A549 (cell line): ENCODE data around the gene AFDN. TPM values are rescaled to one million over a fixed set of nuclear protein-coding genes. Genes with fewer than 3 reads are reported as not detected.

Experiments used
- ATAC-seq, 2 experiments: fragments of 200-7000 bp in 1 of 2; fragments of >200 bp in 1 of 2; cut with Nextera tagmentation in 1 of 2; cut with Tn5 transposase in 1 of 2; 3 replicates each; pipeline versions ENCODE4 v1.8.0 to v1.9.1; 2018 to 2020; ENCODE audit warnings: mild to moderate bottlenecking in 1 of 2, moderate library complexity in 1 of 2
- CTCF ChIA-PET: fragments of 300-600 bp; sonication (Branson Sonifier 250); formaldehyde crosslinking; extraction: SDS; loops from one replicate; lab custom pipeline; 2021; ENCODE audit warnings: antibody characterized with exemption, inconsistent platforms; lab: Yijun Ruan, JAX
- POLR2A ChIA-PET: fragments of 350-600 bp; formaldehyde crosslinking; extraction: SDS; loops from one replicate; lab custom pipeline; 2021; ENCODE audit warnings: antibody characterized with exemption, inconsistent platforms; lab: Yijun Ruan, JAX
- DNase-seq, 2 experiments: peaks; one replicate each; pipeline versions ENCODE4 v3.0.0 to v3.0.0-alpha.2; 2011 to 2016; ENCODE audit warnings: low read depth in 1 of 2, low spot score in 1 of 2
- FAIRE-seq: peaks from 2 replicates; lab custom pipeline; 2011; peaks lifted over from hg19 to GRCh38; lab: Jason Lieb, UNC
- H3K27ac ChIP-seq, 2 experiments: fragments of >200 bp; sonication (Bioruptor Twin); formaldehyde crosslinking; 3 replicates each; pipeline ENCODE4 v1.5.1; 2016 to 2017
- H3K4me1 ChIP-seq: fragments of >200 bp; sonication (Bioruptor Twin); formaldehyde crosslinking; 3 replicates; pipeline ENCODE4 v1.6.1; 2016
- H3K4me2 ChIP-seq: fragments of >200 bp; sonication (Bioruptor Twin); formaldehyde crosslinking; 3 replicates; pipeline ENCODE4 v1.6.1; 2016
- H3K4me3 ChIP-seq: fragments of >200 bp; sonication (Bioruptor Twin); formaldehyde crosslinking; 3 replicates; pipeline ENCODE4 v1.5.1; 2016
- H3K9me3 ChIP-seq: fragments of >200 bp; sonication (Bioruptor Twin); formaldehyde crosslinking; 3 replicates; pipeline ENCODE4 v1.6.1; 2016
- ATOH8 ChIP-seq: fragments of 250-450 bp; sonication (Bioruptor Pico); IDR thresholded peaks from 2 replicates; pipeline ENCODE4 v1.5.0; 2020; ENCODE audit warnings: low read depth, mild to moderate bottlenecking, moderate library complexity
- BHLHE40 ChIP-seq: IDR thresholded peaks from 2 replicates; pipeline ENCODE4 v1.6.1; 2012; ENCODE audit warnings: low read depth, low read length, inconsistent platforms
- CBX2 ChIP-seq: fragments of 200-600 bp; sonication (generic); IDR thresholded peaks from 2 replicates; pipeline ENCODE4 v1.6.1; 2016; ENCODE audit warnings: low read depth, mild to moderate bottlenecking, borderline replicate concordance
- CTCF ChIP-seq: fragments of >200 bp; sonication (Bioruptor Twin); formaldehyde crosslinking; IDR thresholded peaks from 3 replicates; pipeline ENCODE4 v1.5.1; 2016
- E2F6 ChIP-seq: IDR thresholded peaks from 2 replicates; pipeline ENCODE4 v1.6.1; 2012; ENCODE audit warnings: low read depth, borderline replicate concordance
- EHF ChIP-seq: fragments of 250-450 bp; sonication (Bioruptor Pico); IDR thresholded peaks from 2 replicates; pipeline ENCODE4 v1.5.0; 2020; ENCODE audit warnings: mild to moderate bottlenecking
- ELK1 ChIP-seq: fragments of 150-350 bp; IDR thresholded peaks from 2 replicates; pipeline ENCODE4 v1.6.1; 2014; ENCODE audit warnings: low read depth, mild to moderate bottlenecking, low read length
- FOSB ChIP-seq: fragments of 250-450 bp; sonication (Bioruptor Pico); IDR thresholded peaks from 2 replicates; pipeline ENCODE4 v1.5.0; 2020; ENCODE audit warnings: mild to moderate bottlenecking, moderate library complexity
- FOSL2 ChIP-seq, 2 experiments: fragments of 450-650 bp in 1 of 2; fragments of >200 bp in 1 of 2; sonication (Bioruptor Twin) in 1 of 2; formaldehyde crosslinking; IDR thresholded peaks; 2 replicates each; pipeline versions ENCODE4 v1.5.0 to v1.6.1; 2016 to 2020; ENCODE audit warnings: mild to moderate bottlenecking in 1 of 2, moderate library complexity in 1 of 2
- FOXS1 ChIP-seq: fragments of 250-450 bp; sonication (Bioruptor Pico); IDR thresholded peaks from 2 replicates; pipeline ENCODE4 v1.5.0; 2020; ENCODE audit warnings: mild to moderate bottlenecking, moderate library complexity
- GATA3 ChIP-seq: IDR thresholded peaks from 2 replicates; pipeline ENCODE4 v1.6.1; 2012; ENCODE audit warnings: borderline replicate concordance
- HDAC2 ChIP-seq: fragments of 200-600 bp; sonication (generic); IDR thresholded peaks from 2 replicates; pipeline ENCODE4 v1.6.1; 2016
- HEYL ChIP-seq: fragments of 250-450 bp; sonication (Bioruptor Pico); IDR thresholded peaks from 2 replicates; pipeline ENCODE4 v1.8.0; 2021; ENCODE audit warnings: mild to moderate bottlenecking, moderate library complexity
- HOXA7 ChIP-seq: fragments of 250-450 bp; sonication (Bioruptor Pico); IDR thresholded peaks from 2 replicates; pipeline ENCODE4 v1.5.0; 2020; ENCODE audit warnings: mild to moderate bottlenecking, moderate library complexity
- HOXB5 ChIP-seq: fragments of 250-450 bp; sonication (Bioruptor Pico); IDR thresholded peaks from 2 replicates; pipeline ENCODE4 v1.5.0; 2020; ENCODE audit warnings: mild to moderate bottlenecking, moderate library complexity
- KDM5A ChIP-seq: fragments of 200-600 bp; sonication (generic); IDR thresholded peaks from 2 replicates; pipeline ENCODE4 v1.6.1; 2016; ENCODE audit warnings: antibody characterized with exemption, mild to moderate bottlenecking
- MAX ChIP-seq: IDR thresholded peaks from 2 replicates; pipeline ENCODE4 v1.6.1; 2012
- MYC ChIP-seq: IDR thresholded peaks from 2 replicates; pipeline ENCODE4 v1.6.1; 2012; ENCODE audit warnings: mild to moderate bottlenecking, inconsistent platforms, low read length, improper control_type of control experiment, borderline replicate concordance
- PHF8 ChIP-seq: fragments of 200-600 bp; sonication (generic); IDR thresholded peaks from 2 replicates; pipeline ENCODE4 v1.6.1; 2016; ENCODE audit warnings: low read depth, mild to moderate bottlenecking, antibody characterized with exemption, moderate library complexity, borderline replicate concordance
- RFX5 ChIP-seq: fragments of 450-650 bp; IDR thresholded peaks from 2 replicates; pipeline ENCODE4 v1.7.1; 2014; ENCODE audit warnings: antibody characterized with exemption, mild to moderate bottlenecking, moderate library complexity
- SMC3 ChIP-seq: fragments of >200 bp; sonication (Bioruptor Twin); formaldehyde crosslinking; IDR thresholded peaks from 3 replicates; pipeline ENCODE4 v1.6.1; 2018; ENCODE audit warnings: inconsistent platforms
- SREBF2 ChIP-seq: fragments of 450-650 bp; IDR thresholded peaks from 2 replicates; pipeline ENCODE4 v1.6.1; 2014; ENCODE audit warnings: mild to moderate bottlenecking, moderate library complexity
- TFCP2L1 ChIP-seq: fragments of 250-450 bp; sonication (Bioruptor Pico); IDR thresholded peaks from 2 replicates; pipeline ENCODE4 v1.5.0; 2021; ENCODE audit warnings: mild to moderate bottlenecking
- ZC3H11A ChIP-seq: fragments of 450-650 bp; IDR thresholded peaks from 2 replicates; pipeline ENCODE4 v1.6.1; 2014; ENCODE audit warnings: antibody characterized with exemption, mild to moderate bottlenecking
- ZFP36 ChIP-seq: fragments of 450-650 bp; IDR thresholded peaks from 2 replicates; pipeline ENCODE4 v1.6.1; 2014; ENCODE audit warnings: borderline replicate concordance; ENCODE audit not compliant: partially characterized antibody
- ZSCAN20 ChIP-seq: fragments of 250-450 bp; sonication (Bioruptor Pico); IDR thresholded peaks from 2 replicates; pipeline ENCODE4 v1.8.0; 2022; ENCODE audit warnings: mild to moderate bottlenecking, moderate library complexity
- WGBS: methylation state at CpG from one replicate; pipeline ENCODE4 v1.1.6; 2017; ENCODE audit errors: missing lambda C conversion rate; 5-methylcytosine and 5-hydroxymethylcytosine counted together
- polyA plus RNA-seq, 4 experiments: library from polyadenylated mRNA; depleted of rRNA in 3 of 4; stranded (reverse); fragments of >200 nt; fragmentation: RNase III in 1 of 4; extraction: RNeasy Plus Mini Kit Qiagen cat#74134 plus additional on column Dnase treatment in 1 of 4; gene quantifications; 2 replicates in 3 of 4; 3 replicates in 1 of 4; pipeline ENCODE4 v1.2.3, GENCODE V29; 2011 to 2017

Gene AFDN
- polyA plus RNA-seq, 2 of the 4 experiments (the other 2 are of a cell fraction), result 17.5 to 40.8 TPM

GRCh38 chr6:167817016-167817415 is 9.7 kb upstream of the AFDN start:
- ChIA-PET CTCF (no interaction called here), POLR2A (no interaction called here)
- Histone ChIP-seq H3K27ac (no peak overlapping the region), H3K4me1 (no peaks in the 10 kb centered on the region), H3K4me3 (no peak overlapping the region), H3K4me2 (no peak overlapping the region), H3K9me3 (no peaks in the 10 kb centered on the region)
- TF ChIP-seq MYC, result no peak
- no peak for TF ChIP-seq EHF (CRISPR knock-in tag)
- TF ChIP-seq E2F6, result no peak
- no peak for TF ChIP-seq CTCF
- TF ChIP-seq CBX2, result no peak
- no peak for TF ChIP-seq PHF8
- no peak for TF ChIP-seq ATOH8 (CRISPR knock-in tag)
- no peak for TF ChIP-seq HOXA7
- DNase-seq (no peak), FAIRE-seq (no peak), ATAC-seq (no peak)
- 67% methylated on average over 4 of the region's 4 CpGs for WGBS

- no peak for DNase-seq
- WGBS, result 0% methylated on average over 1 of the region's 1 CpG
- ChIA-PET CTCF (interaction anchor here (0.8 kb wide), 1 partner anchor 78 kb away, joined by 3 read pairs; no protein-coding TSS in a partner anchor), POLR2A (no interaction called here)
- Histone ChIP-seq H3K9me3 (no peaks in the 10 kb centered on the region), H3K27ac (no peak overlapping the region), H3K4me3 (no peak overlapping the region), H3K4me1 (no peaks in the 10 kb centered on the region), H3K4me2 (no peak overlapping the region)
- TF ChIP-seq HEYL (CRISPR knock-in tag) (no peak), RFX5 (no peak), BHLHE40 (no peak), ELK1 (no peak), SREBF2 (no peak), MAX (no peak), ZSCAN20 (CRISPR knock-in tag) (no peak), FOSB (CRISPR knock-in tag) (no peak), GATA3 (no peak), FOSL2 (IDR thresholded peaks at IDR 0.05) (no peak), FOSL2 (CRISPR knock-in tag; IDR thresholded peaks at IDR 0.05) (no peak), ZFP36 (no peak), TFCP2L1 (no peak), HOXB5 (no peak), FOXS1 (no peak), ZC3H11A (no peak), KDM5A (no peak), SMC3 (no peak), HDAC2 (no peak)
- no peak for ATAC-seq
- no peak for FAIRE-seq
Measured at GRCh38 chr6:167817729-167818128, 9.0 kb upstream of the AFDN start.
